Heart right ventricle (tissue), 16 donors: ENCODE data around the gene FANCG. TPM values are rescaled to one million over a fixed set of nuclear protein-coding genes. Genes with fewer than 3 reads are reported as not detected.
A peak's percentile ranks its signal among the peaks of the same experiment; 100 is the strongest.

Experiments used
- ATAC-seq, 8 donors: fragments of 200-7000 bp; cut with Tn5 transposase; one replicate each; pipeline ENCODE4 v1.9.1; 2020; ENCODE audit warnings: mild to moderate bottlenecking in 8 of 8, moderate library complexity in 8 of 8, moderate number of reproducible peaks in 1 of 8
- DNase-seq, 2 donors: peaks; one replicate each; pipeline ENCODE4 v3.0.0-alpha.2; 2020
- H3K27ac ChIP-seq, 10 donors: fragments of 200-600 bp; sonication (generic) in 2 of 10; one replicate each; pipeline versions ENCODE4 v1.5.0 to v1.8.0; 2020 to 2022; ENCODE audit warnings: mild to moderate bottlenecking in 3 of 10
- H3K27me3 ChIP-seq, 7 donors: fragments of 200-600 bp; one replicate each; pipeline ENCODE4 v1.8.0; 2021 to 2022; ENCODE audit warnings: mild to moderate bottlenecking in 2 of 7
- H3K36me3 ChIP-seq, 9 donors: fragments of 200-600 bp; sonication (generic) in 1 of 9; one replicate each; pipeline versions ENCODE4 v1.5.0 to v1.8.0; 2020 to 2022; ENCODE audit warnings: mild to moderate bottlenecking in 2 of 9
- H3K4me1 ChIP-seq, 9 donors: fragments of 200-600 bp; sonication (generic) in 1 of 9; one replicate each; pipeline versions ENCODE4 v1.5.0 to v1.8.0; 2020 to 2022; ENCODE audit warnings: mild to moderate bottlenecking in 4 of 9
- H3K4me3 ChIP-seq, 10 donors: fragments of 200-600 bp; sonication (generic) in 2 of 10; one replicate each; pipeline versions ENCODE4 v1.5.0 to v1.8.0; 2020 to 2022; ENCODE audit warnings: mild to moderate bottlenecking in 7 of 10, moderate library complexity in 2 of 10
- H3K9me3 ChIP-seq, 11 donors: fragments of 200-600 bp in 10 of 11; sonication (generic) in 2 of 11; one replicate each; pipeline versions ENCODE4 v1.5.0 to v1.8.0; 2013 to 2022; ENCODE audit warnings: mild to moderate bottlenecking in 2 of 11, control low read depth in 1 of 11, moderate library complexity in 1 of 11
- CTCF ChIP-seq, 9 donors: fragments of 200-600 bp; sonication (generic) in 2 of 9; IDR thresholded peaks; one replicate each; pipeline versions ENCODE4 v1.5.0 to v1.8.0; 2021 to 2022; ENCODE audit warnings: antibody characterized with exemption in 9 of 9, mild to moderate bottlenecking in 5 of 9, moderate library complexity in 1 of 9
- WGBS, 2 donors: extraction: QIAGEN DNeasy Blood & Tissue Kit; methylation state at CpG; one replicate each; pipeline ENCODE4 v1.1.7; 2013; ENCODE audit warnings: inconsistent platforms in 1 of 2; 5-methylcytosine and 5-hydroxymethylcytosine counted together
- intact Hi-C, 10 donors: fragments of 100-400 bp; cut with DNase I; formaldehyde crosslinking; loops; one replicate each; pipeline versions ENCODE4 v1.11.1 to v1.14.2; 2022
- polyA plus RNA-seq, 2 donors: library from polyadenylated mRNA; stranded (reverse); fragments of 200-250 nt; gene quantifications; one replicate each; pipeline ENCODE4 v1.2.3, GENCODE V29; 2013
- total RNA-seq, 10 donors: library from RNA; stranded (reverse); fragmentation: NEBNext Ultra II Directional in 3 of 10; extraction: Animal tissue kit (Norgen Biotek cat#: 25700) in 3 of 10; gene quantifications; one replicate each; pipeline versions ENCODE4 v1.2.1 to v1.2.4, GENCODE V29; 2021 to 2023
- donor health status: Arrhythmogenic right ventricular cardiomyopathy.
- donor health status: ischemic (EF 13 %, LVEDD 7.1; RV severe dilation, severe dysfunction).
- donor health status: healthy with polysubstance abuse.
- donor health status: DM: no; HTN: yes; CAD: no.
- donor health status: DM: no; HTN: no; CAD: no.
- donor health status: ischemic (EF 25% LVEDD 6.9; RV normal size, moderate dysfunction).
- donor health status: ischemic (EF 25% LVEDD 5.7; RV mildly dilated, moderate dysfunction).
- donor health status: healthy.
- donor health status: DM: yes; HTN: yes; CAD: no.
- donor health status: Ischemic cardiomyopathy.
- donor health status: ischemic (EF 35%, LVEDD 5.7; RV mildly dilated, moderate dysfunction).
- donor health status: nonischemic (EF 11% LVEDD 7.7; RV severe dilation, severe dysfunction).
- donor health status: DM: yes; HTN: yes; CAD: no.
- donor health status: PGD.
- donor health status: ischemic (EF 29% LVEDD 5.4; RV normal size, mild dysfunction).
- donor health status: nonischemic (EF 23%, LVEDD 6.1; RV moderate dilation, normal function).

Gene FANCG
- total and polyA plus RNA-seq, 12 donors: 2.6 to 9.8 (median 4.5) TPM

GRCh38 chr9:35112257-35113020 is 32.7 kb upstream of the FANCG start:
- DNase-seq (no peak), ATAC-seq (no peak)
- H3K27ac ChIP-seq: peak overlapping the region in 9 of 10 donors; percentile 75 to 98 (median 87)
- WGBS, 2 donors: 76 to 83% methylated on average over 3 of the region's 3 CpGs
- H3K4me3 ChIP-seq: peak overlapping the region in 6 of 10 donors; percentile 70 to 89 (median 85)
- H3K36me3 ChIP-seq: peaks cover 0 to 17% (median 10%) of the 10 kb centered on the region in 9 donors
- H3K27me3 ChIP-seq: no peaks in the 10 kb centered on the region
- peaks cover 17 to 72% (median 55%) of the 10 kb centered on the region in 9 donors for H3K4me1 ChIP-seq
- intact Hi-C loops: loop anchor here in 6 of 10 donors (5.0 to 10.0 kb wide), 7 partner anchors 40 to 442 kb away; partner anchors contain the start of gene VCP (in 1 of the 6)
- no peak for TF ChIP-seq CTCF (IDR thresholded peaks at IDR 0.05)
- H3K9me3 ChIP-seq: no peaks in the 10 kb centered on the region

DNA sequence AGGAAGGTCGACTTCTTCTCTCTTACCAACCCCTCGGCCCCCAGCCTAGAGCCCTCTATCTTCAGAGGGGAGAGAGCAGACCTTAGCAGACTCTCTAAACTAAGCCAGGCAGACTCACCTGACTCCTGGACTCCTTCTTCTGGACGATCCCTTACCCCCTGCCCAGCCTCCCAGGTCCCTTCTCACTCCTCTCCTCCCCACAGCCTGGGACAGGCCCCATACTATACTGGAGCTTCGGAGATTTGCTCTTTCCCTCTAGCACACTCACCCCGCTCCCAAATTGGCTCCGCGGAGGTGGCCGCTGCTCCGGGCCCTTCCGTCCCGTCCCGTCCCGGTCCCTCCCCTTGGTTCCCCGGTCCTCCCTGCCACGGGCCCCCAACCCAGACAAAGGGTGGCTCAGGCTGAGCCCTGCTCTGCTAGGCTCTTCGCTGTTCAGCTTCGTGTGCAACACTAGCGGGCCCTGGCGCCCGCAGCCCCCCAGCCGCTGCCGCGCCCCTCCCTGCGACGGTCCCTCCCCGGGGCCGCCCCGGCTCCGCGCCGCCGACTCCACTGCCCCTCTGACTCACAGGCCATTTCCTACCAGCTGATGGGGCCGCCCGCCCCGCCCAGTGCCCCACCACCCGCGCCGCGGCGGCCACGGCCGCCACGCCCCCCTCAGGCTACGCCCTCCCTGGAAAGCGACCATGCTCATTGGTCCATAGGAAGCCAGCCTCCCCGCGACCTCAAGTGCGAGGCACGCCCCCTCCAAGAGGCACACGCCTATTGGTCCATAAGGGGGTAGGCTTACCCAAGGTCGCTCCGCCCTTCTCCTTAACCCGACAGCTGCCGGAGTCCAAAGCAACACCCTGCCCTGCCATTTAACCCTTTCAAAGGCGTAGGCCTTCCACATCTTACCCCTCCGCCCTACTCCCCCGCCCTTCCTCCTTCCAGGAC is 31.5 kb upstream of the FANCG start:
- WGBS, 2 donors: 1% methylated on average over 56 to 57 of the region's 57 CpGs
- peaks cover 0 to 29% (median 18%) of the 10 kb centered on the region in 9 donors for H3K36me3 ChIP-seq
- no peaks in the 10 kb centered on the region for H3K27me3 ChIP-seq
- TF ChIP-seq CTCF (IDR thresholded peaks at IDR 0.05): no peak
- H3K4me1 ChIP-seq: peaks cover 17 to 61% (median 46%) of the 10 kb centered on the region in 9 donors
- H3K4me3 ChIP-seq: peak overlapping the region; percentile 49 to 89 (median 80)
- no peaks in the 10 kb centered on the region for H3K9me3 ChIP-seq
- H3K27ac ChIP-seq: peak overlapping the region; percentile 56 to 98 (median 92)
- intact Hi-C loops: loop anchor here in 6 of 10 donors (5.0 to 10.0 kb wide), 7 partner anchors 39 to 444 kb away; partner anchors contain the start of gene VCP (in 1 of the 6)
- ATAC-seq (peak; percentile 72 to 85 (median 82)), DNase-seq (peak; percentile 98)

GRCh38 chr9:35110327-35110761 is 30.6 kb upstream of the FANCG start:
- peaks cover 17 to 58% (median 46%) of the 10 kb centered on the region in 9 donors for H3K4me1 ChIP-seq
- intact Hi-C loops: loop anchor here in 6 of 10 donors (5.0 to 10.0 kb wide), 7 partner anchors 38 to 444 kb away; partner anchors contain the start of gene VCP (in 1 of the 6)
- WGBS, 2 donors: 36 to 45% methylated on average over 3 of the region's 3 CpGs
- ATAC-seq (peak in 2 of 8 donors; percentile 18 to 23), DNase-seq (no peak)
- H3K27me3 ChIP-seq: no peaks in the 10 kb centered on the region
- H3K4me3 ChIP-seq: peak overlapping the region in 9 of 10 donors; percentile 49 to 89 (median 84)
- H3K9me3 ChIP-seq: no peaks in the 10 kb centered on the region
- peaks cover 0 to 38% (median 27%) of the 10 kb centered on the region in 9 donors for H3K36me3 ChIP-seq
- H3K27ac ChIP-seq: peak overlapping the region in 9 of 10 donors; percentile 77 to 98 (median 92)
- TF ChIP-seq CTCF (IDR thresholded peaks at IDR 0.05): no peak
